Hepatocyte (in vitro differentiated cells): ENCODE measurements around the gene CXCR6. TPM values are rescaled to one million over a fixed set of nuclear protein-coding genes. Genes with fewer than 3 reads are reported as not detected.

ENCODE experiments used
- DNase-seq: peaks from one replicate; pipeline ENCODE4 v3.0.0-alpha.2; 2016; ENCODE audit warnings: low spot score
- H2AFZ ChIP-seq: fragments of 200-600 bp; sonication (generic); 2 replicates; pipeline ENCODE4 v1.6.0; 2016; ENCODE audit warnings: antibody characterized with exemption, mild to moderate bottlenecking
- H3K27ac ChIP-seq: fragments of 200-600 bp; sonication (generic); 2 replicates; pipeline ENCODE4 v1.5.1; 2016; ENCODE audit warnings: mild to moderate bottlenecking
- H3K27me3 ChIP-seq: fragments of 200-600 bp; sonication (generic); 2 replicates; pipeline ENCODE4 v1.6.1; 2016
- H3K36me3 ChIP-seq: fragments of 200-600 bp; sonication (generic); replicated peaks from 2 replicates; pipeline ENCODE4 v1.5.1; 2016; ENCODE audit warnings: low read depth; ENCODE audit not compliant: insufficient read depth
- H3K4me1 ChIP-seq: fragments of 200-600 bp; sonication (generic); 2 replicates; pipeline ENCODE4 v1.5.1; 2016; ENCODE audit warnings: mild to moderate bottlenecking, moderate library complexity; ENCODE audit not compliant: insufficient read depth
- H3K4me2 ChIP-seq: fragments of 200-600 bp; sonication (generic); 2 replicates; pipeline ENCODE4 v1.6.0; 2016
- H3K4me3 ChIP-seq: fragments of 200-600 bp; sonication (generic); 2 replicates; pipeline ENCODE4 v1.5.1; 2016; ENCODE audit warnings: mild to moderate bottlenecking
- H3K79me2 ChIP-seq: fragments of 200-600 bp; sonication (generic); 2 replicates; pipeline ENCODE4 v1.6.0; 2017; ENCODE audit warnings: mild to moderate bottlenecking
- H3K9me2 ChIP-seq: fragments of 200-600 bp; sonication (generic); replicated peaks from 2 replicates; pipeline ENCODE4 v1.6.0; 2017; ENCODE audit warnings: mild to moderate bottlenecking; ENCODE audit not compliant: insufficient read depth
- H3K9me3 ChIP-seq: fragments of 200-600 bp; sonication (generic); 2 replicates; pipeline ENCODE4 v1.5.1; 2016; ENCODE audit warnings: low read depth, mild to moderate bottlenecking
- H4K20me1 ChIP-seq: fragments of 200-600 bp; sonication (generic); 2 replicates; pipeline ENCODE4 v1.6.0; 2016; ENCODE audit warnings: mild to moderate bottlenecking; ENCODE audit not compliant: insufficient read depth, poor library complexity, severe bottlenecking
- EZH2 ChIP-seq: fragments of 200-600 bp; sonication (generic); IDR thresholded peaks from 2 replicates; pipeline ENCODE4 v1.6.1; 2016; ENCODE audit warnings: antibody characterized with exemption, mild to moderate bottlenecking, borderline replicate concordance
- EZH2phosphoT487 ChIP-seq: fragments of 200-600 bp; sonication (generic); IDR thresholded peaks from one replicate; pipeline ENCODE4 v1.6.1; 2018; ENCODE audit warnings: antibody characterized with exemption, mild to moderate bottlenecking, low read depth, moderate library complexity; ENCODE audit not compliant: unreplicated experiment, severe bottlenecking
- WGBS: methylation state at CpG from one replicate; pipeline ENCODE4 v1.1.6; 2016; ENCODE audit warnings: low lambda C conversion rate; ENCODE audit errors: missing lambda C conversion rate; 5-methylcytosine and 5-hydroxymethylcytosine counted together
- polyA plus RNA-seq: library from polyadenylated mRNA; unstranded; fragments of >200 nt; fragmentation: Nextera tagmentation; extraction: Ambion mirVana; gene quantifications from 2 replicates; pipeline ENCODE4 v1.2.1, GENCODE V29; 2016
- total RNA-seq: library from RNA; depleted of rRNA; stranded (reverse); fragments of >200 nt; gene quantifications from 2 replicates; pipeline ENCODE4 v1.2.3, GENCODE V29; 2014
- TF ChIP-seq, protein P1 (sequence below): fragments of 200-600 bp; sonication (generic); IDR thresholded peaks from 2 replicates; pipeline ENCODE4 v1.5.1; 2016; ENCODE audit warnings: antibody characterized with exemption, mild to moderate bottlenecking; ENCODE audit not compliant: poor library complexity

Gene CXCR6
- total and polyA plus RNA-seq, 2 experiments from 2014 or later: 0.33 TPM; not detected in 1

GRCh38 chr3:45950686-45951600, 7.7 kb downstream of the CXCR6 start:
- Histone ChIP-seq H3K4me2 (no peak overlapping the region), H3K27ac (no peak overlapping the region), H3K4me1 (peaks cover 7% of the 10 kb centered on the region), H3K9me3 (no peaks in the 10 kb centered on the region), H4K20me1 (no peaks in the 10 kb centered on the region), H3K27me3 (no peaks in the 10 kb centered on the region), H3K36me3 (peaks cover 3% of the 10 kb centered on the region), H3K79me2 (no peaks in the 10 kb centered on the region), H2AFZ (no peak overlapping the region), H3K4me3 (no peak overlapping the region), H3K9me2 (no peaks in the 10 kb centered on the region)
- WGBS: 98% methylated on average over 6 of the region's 6 CpGs
- no peak for DNase-seq
- no peak for TF ChIP-seq EZH2phosphoT487
- TF ChIP-seq EZH2: no peak
- TF ChIP-seq, protein P1, sequence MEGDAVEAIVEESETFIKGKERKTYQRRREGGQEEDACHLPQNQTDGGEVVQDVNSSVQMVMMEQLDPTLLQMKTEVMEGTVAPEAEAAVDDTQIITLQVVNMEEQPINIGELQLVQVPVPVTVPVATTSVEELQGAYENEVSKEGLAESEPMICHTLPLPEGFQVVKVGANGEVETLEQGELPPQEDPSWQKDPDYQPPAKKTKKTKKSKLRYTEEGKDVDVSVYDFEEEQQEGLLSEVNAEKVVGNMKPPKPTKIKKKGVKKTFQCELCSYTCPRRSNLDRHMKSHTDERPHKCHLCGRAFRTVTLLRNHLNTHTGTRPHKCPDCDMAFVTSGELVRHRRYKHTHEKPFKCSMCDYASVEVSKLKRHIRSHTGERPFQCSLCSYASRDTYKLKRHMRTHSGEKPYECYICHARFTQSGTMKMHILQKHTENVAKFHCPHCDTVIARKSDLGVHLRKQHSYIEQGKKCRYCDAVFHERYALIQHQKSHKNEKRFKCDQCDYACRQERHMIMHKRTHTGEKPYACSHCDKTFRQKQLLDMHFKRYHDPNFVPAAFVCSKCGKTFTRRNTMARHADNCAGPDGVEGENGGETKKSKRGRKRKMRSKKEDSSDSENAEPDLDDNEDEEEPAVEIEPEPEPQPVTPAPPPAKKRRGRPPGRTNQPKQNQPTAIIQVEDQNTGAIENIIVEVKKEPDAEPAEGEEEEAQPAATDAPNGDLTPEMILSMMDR: no peak

DNA sequence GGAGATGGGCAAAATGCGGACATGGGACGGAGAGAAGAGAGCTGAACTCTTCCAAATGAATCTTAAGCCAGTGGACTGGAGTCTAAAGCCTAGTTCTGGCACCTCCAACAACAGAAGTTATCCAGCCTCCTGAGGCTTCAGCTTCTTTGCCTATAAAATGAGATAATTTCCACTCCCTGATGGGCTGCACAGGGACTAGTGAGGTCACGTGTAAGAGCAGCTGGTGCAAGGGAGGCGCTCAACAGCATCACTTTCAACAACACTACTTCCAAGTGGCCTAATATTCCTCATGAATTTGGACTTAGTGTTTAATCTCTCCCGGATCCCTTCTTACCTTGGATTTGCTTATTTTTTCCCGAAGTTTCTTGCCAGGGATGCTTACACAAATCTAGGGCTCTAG, 8.7 kb downstream of the CXCR6 start:
- H3K4me1 ChIP-seq: peaks cover 7% of the 10 kb centered on the region
- no peaks in the 10 kb centered on the region for H3K9me3 ChIP-seq
- H3K9me2 ChIP-seq: no peaks in the 10 kb centered on the region
- no peak overlapping the region for H2AFZ ChIP-seq
- no peak overlapping the region for H3K27ac ChIP-seq
- H3K36me3 ChIP-seq: no peaks in the 10 kb centered on the region
- no peaks in the 10 kb centered on the region for H3K79me2 ChIP-seq
- H3K4me3 ChIP-seq: no peak overlapping the region
- DNase-seq: no peak
- 87% methylated on average over 6 of the region's 6 CpGs for WGBS
- H3K4me2 ChIP-seq: no peak overlapping the region
- H4K20me1 ChIP-seq: no peaks in the 10 kb centered on the region
- no peaks in the 10 kb centered on the region for H3K27me3 ChIP-seq
- TF ChIP-seq EZH2phosphoT487: no peak
- TF ChIP-seq, protein P1: no peak
- TF ChIP-seq EZH2: no peak

GRCh38 chr3:45952456-45952855, 9.2 kb downstream of the CXCR6 start:
- DNase-seq: no peak
- Histone ChIP-seq H3K36me3 (no peaks in the 10 kb centered on the region), H3K9me3 (no peaks in the 10 kb centered on the region), H3K4me2 (no peak overlapping the region), H2AFZ (no peak overlapping the region), H4K20me1 (no peaks in the 10 kb centered on the region), H3K27me3 (no peaks in the 10 kb centered on the region), H3K27ac (no peak overlapping the region), H3K4me3 (no peak overlapping the region), H3K9me2 (no peaks in the 10 kb centered on the region), H3K4me1 (peaks cover 7% of the 10 kb centered on the region), H3K79me2 (no peaks in the 10 kb centered on the region)
- TF ChIP-seq, protein P1: no peak
- 78% methylated on average over 4 of the region's 4 CpGs for WGBS
